IPS-18c (cell line): ENCODE results near the gene CFL1.

Experiments
- H3K4me3 ChIP-seq: 2 replicates; pipeline ENCODE4 v1.7.0; 2013; ENCODE audit warnings: low read depth, mild to moderate bottlenecking, low read length, moderate library complexity; ENCODE audit not compliant: insufficient read depth
- H3K9me3 ChIP-seq: one replicate; pipeline ENCODE4 v1.6.1; 2013; ENCODE audit warnings: mild to moderate bottlenecking, low read length, moderate library complexity; ENCODE audit not compliant: control insufficient read depth, insufficient read depth

CFL1 gene

GRCh38 chr11:65891219-65892136 is 33.5 kb upstream of the CFL1 start:
- Histone ChIP-seq H3K4me3 (peak overlapping the region; percentile 90), H3K9me3 (no peaks in the 10 kb centered on the region)

DNA sequence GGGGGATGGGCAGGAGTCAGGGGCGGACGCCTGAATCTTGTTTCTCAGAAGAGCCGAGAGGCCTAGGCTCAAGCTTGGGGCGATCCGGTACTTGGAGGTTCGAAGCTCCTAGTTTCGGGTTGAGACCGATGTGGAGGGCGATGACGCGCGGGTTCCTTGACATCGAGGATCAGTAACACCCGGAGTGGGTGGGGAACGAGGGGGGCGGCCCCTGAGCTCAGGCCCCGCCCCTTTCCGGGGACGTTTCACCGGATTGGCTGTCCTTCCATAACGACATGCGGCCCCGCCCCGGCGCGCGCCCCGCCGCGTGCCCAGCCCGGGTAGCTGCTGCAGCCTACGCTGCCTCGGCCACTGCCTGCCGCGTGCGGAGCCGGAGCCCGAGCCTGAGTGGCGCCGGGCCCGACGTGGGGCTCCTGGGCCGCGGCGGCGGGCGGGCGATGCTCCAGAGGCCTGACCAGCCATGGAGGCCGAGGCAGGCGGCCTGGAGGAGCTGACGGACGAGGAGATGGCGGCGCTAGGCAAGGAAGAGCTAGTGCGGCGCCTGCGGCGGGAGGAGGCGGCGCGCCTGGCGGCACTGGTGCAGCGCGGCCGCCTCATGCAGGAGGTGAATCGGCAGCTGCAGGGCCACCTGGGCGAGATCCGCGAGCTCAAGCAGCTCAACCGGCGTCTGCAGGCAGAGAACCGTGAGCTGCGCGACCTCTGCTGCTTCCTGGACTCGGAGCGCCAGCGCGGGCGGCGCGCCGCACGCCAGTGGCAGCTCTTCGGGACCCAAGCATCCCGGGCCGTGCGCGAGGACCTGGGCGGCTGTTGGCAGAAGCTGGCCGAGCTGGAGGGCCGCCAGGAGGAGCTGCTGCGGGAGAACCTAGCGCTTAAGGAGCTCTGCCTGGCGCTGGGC is 32.6 kb upstream of the CFL1 start, which contains the start of gene CCDC85B:
CCDC85B (plus strand) TSS at position 350 of the 895 bp plus-strand sequence; CDS start at position 461, 111 bp downstream.
- no peaks in the 10 kb centered on the region for H3K9me3 ChIP-seq
- H3K4me3 ChIP-seq = peak within 1 kb of the TSS; percentile 90

GRCh38 chr11:65888163-65888814 is 30.3 kb upstream of the CFL1 start, which contains the start of gene FIBP:
Gene FIBP, minus strand, starts transcription at chr11:65888471. Its CDS starts 53 bp downstream, at chr11:65888418.
- Histone ChIP-seq H3K9me3 (no peaks in the 10 kb centered on the region), H3K4me3 (peak within 1 kb of the TSS; percentile 94)

DNA sequence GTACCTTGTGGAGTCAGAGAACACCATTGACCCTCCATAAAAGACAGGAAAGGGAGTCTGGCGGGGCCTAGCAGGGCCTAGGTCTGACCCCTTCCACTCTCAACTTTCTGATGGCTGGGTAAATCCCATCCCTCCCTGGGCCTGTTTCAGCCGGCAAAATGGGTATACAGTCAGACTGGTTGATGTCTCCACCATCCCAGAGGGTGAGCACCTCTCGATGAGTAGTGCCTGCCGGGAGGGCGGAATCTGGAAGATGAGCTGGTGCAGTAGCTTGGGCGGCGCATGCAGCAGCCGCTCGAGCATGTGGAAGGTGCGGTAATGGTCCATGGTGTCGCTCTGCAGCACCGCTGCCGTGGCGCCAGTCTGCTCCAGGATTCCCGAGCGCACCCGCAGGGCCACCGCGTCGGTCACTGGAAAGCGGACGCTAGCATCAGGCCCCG is 29.8 kb upstream of the CFL1 start:
- peak overlapping the region; percentile 94 for H3K4me3 ChIP-seq

DNA sequence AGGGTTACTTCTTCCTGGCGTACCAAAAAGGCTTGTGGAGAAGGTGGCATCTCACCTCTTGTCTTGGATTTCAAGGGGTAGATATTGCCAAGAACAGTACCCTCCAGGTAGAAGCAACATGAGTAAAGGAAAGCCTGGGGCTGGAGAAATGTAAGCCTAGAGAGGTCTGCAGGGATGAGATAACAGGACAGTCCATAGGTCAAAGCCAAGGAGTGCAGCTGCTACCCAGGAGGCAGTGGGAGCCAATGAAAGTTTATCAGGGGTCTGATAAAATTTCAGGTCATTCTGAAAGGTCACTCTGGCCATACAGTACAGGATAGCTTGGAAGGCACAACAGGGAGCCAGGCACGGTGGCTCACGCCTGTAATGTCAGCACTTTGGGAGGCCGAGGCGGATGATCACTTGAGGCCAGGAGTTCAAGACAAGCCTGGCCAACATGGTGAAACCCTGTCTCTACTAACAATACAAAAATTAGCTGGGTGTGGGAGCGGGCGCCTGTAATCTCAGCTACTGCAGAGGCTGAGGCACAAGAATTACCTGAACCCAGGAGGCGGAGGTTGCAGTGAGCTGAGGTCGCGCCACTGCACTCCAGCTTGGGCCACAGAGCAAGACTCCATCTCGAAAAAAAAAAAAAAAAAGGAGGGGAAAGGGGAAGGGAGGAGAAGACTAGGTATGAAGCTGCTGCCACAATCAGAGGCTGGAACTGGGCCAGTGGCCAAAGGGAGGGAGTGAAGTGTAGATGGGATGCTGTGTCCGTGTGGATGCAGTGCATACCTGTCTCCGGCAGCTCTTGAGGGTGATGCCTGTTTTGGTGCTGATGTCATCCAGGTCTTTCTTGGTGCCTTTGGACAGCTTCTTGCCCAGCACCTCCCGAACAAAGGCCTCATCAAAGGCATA is 29.1 kb upstream of the CFL1 start:
- no peaks in the 10 kb centered on the region for H3K9me3 ChIP-seq
- peak overlapping the region; percentile 94 for H3K4me3 ChIP-seq

More for the DNA sequence above, 29.8 kb upstream of the CFL1 start:
- H3K9me3 ChIP-seq = no peaks in the 10 kb centered on the region

- Histone ChIP-seq H3K4me3 (no peak overlapping the region), H3K9me3 (no peaks in the 10 kb centered on the region)
Observed at GRCh38 chr11:65885808-65886536, 28.0 kb upstream of the CFL1 start.

DNA sequence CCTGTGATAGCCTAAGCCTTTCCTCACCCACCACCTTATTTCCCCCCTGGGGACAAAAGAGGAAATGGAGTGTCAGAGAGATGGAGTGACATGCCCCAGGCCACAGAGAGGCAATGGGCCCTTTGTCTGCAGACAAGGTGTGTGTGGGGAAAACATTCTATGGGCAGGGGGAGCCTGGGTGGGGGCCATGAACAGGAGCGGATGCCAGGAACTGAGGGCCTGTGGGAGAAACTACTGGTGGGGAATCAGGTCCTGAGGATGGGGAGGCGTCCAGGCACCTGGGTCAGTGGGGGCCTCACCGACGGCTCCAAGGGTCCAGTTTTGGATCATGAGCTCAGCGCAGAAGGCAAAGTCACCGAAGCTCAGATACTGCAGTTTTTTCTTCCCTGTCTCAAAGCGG is 27.3 kb upstream of the CFL1 start:
- H3K4me3 ChIP-seq = no peak overlapping the region
- no peaks in the 10 kb centered on the region for H3K9me3 ChIP-seq

- Histone ChIP-seq H3K4me3 (no peak overlapping the region), H3K9me3 (no peaks in the 10 kb centered on the region)
Observed at GRCh38 chr11:65884716-65885092, 26.7 kb upstream of the CFL1 start.

- Histone ChIP-seq H3K4me3 (no peak overlapping the region), H3K9me3 (no peaks in the 10 kb centered on the region)
Observed at GRCh38 chr11:65883786-65884715, 26.1 kb upstream of the CFL1 start.

- Histone ChIP-seq H3K4me3 (no peak overlapping the region; the same call in 1 of the 2 replicates), H3K9me3 (no peaks in the 10 kb centered on the region)
Observed at GRCh38 chr11:65883058-65883761, 25.2 kb upstream of the CFL1 start.

DNA sequence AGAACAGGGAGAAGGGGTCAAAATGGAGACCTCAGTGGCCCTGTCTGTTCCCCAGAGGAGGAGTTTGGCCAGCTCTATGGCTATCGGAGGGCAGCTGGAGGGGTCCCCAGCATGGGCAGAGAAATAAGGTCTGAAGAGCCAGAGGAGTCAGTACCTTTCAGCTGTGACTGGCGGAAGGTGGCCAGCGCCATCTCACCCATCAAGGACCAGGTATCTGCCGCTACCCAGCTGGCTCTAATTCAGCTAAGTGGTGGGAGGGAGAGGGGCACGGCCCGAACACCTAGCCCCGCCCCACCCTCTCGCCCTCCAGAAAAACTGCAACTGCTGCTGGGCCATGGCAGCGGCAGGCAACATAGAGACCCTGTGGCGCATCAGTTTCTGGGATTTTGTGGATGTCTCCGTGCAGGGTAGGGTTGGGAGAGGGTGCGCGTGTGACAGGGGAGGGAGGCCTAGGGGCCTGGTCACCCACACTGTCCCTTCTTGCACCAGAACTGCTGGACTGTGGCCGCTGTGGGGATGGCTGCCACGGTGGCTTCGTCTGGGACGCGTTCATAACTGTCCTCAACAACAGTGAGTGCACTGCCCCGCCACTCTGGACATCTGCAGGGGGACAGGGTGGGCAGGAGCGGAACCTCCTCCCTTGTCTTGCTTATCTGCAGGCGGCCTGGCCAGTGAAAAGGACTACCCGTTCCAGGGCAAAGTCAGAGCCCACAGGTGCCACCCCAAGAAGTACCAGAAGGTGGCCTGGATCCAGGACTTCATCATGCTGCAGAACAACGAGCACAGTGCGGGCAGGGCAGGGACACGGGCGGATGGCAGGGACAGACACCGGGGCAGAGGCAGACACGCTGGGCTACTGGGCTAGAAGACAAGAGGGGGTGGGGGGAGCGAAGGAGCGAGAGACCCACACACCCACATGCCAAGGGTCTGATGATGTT is 24.4 kb upstream of the CFL1 start:
- Histone ChIP-seq H3K9me3 (no peaks in the 10 kb centered on the region), H3K4me3 (no peak overlapping the region)

DNA sequence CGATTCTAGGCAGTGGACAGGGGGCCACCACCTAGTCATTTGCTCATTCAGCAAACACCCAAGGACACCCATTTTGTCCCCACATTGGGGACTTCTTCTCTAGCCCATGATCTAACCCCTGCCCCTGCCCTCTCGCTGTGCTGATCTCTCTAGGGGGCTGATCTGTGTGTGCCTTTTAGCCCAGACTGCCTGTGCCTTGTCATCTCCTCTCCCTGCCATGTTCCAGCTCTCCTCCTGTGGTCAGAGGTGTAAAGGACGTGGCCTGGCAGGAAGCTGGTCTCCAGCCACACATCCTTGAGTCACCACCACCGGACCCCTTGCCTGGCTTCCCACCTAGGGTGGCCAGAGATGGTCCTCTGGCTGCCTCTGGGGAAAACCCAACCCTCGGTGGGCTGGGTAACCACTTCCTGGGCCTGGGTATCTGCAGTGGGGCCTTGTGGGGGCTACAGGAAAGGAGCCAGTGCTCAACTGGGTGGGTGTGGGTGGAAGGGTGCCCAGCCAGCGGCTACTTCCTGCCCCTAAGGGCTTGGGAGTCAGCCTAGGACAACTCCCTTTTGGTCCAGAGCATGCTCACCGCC is 23.0 kb upstream of the CFL1 start:
- no peak overlapping the region for H3K4me3 ChIP-seq
- H3K9me3 ChIP-seq = no peaks in the 10 kb centered on the region

GRCh38 chr11:65880027-65880426 is 22.0 kb upstream of the CFL1 start:
- no peak overlapping the region for H3K4me3 ChIP-seq
- H3K9me3 ChIP-seq = no peaks in the 10 kb centered on the region
